Ectodermal cell (in vitro differentiated cells): ENCODE measurements around the gene C20orf204.

Source experiments
- H3K27ac ChIP-seq: 2 replicates; pipeline ENCODE4 v1.7.0; 2013; ENCODE audit warnings: mild to moderate bottlenecking, low read depth, low read length; ENCODE audit not compliant: insufficient read depth, poor library complexity, severe bottlenecking
- H3K27me3 ChIP-seq: 2 replicates; pipeline ENCODE4 v1.7.0; 2013; ENCODE audit warnings: mild to moderate bottlenecking, low read length; ENCODE audit not compliant: insufficient read depth, control insufficient read depth, poor library complexity, severe bottlenecking
- H3K36me3 ChIP-seq: one replicate; pipeline ENCODE4 v1.7.0; 2013; ENCODE audit warnings: low read length; ENCODE audit not compliant: control insufficient read depth, insufficient read depth
- H3K4me1 ChIP-seq: one replicate; pipeline ENCODE4 v1.7.0; 2013; ENCODE audit warnings: low read length; ENCODE audit not compliant: control insufficient read depth, insufficient read depth
- H3K4me3 ChIP-seq: 2 replicates; pipeline ENCODE4 v1.7.0; 2013; ENCODE audit warnings: low read depth, low read length, control low read depth; ENCODE audit not compliant: insufficient read depth
- H3K9me3 ChIP-seq: 2 replicates; pipeline ENCODE4 v1.7.0; 2013; ENCODE audit warnings: mild to moderate bottlenecking, low read length, moderate library complexity; ENCODE audit not compliant: control insufficient read depth
- WGBS, 2 experiments: methylation state at CpG; one replicate each; pipeline ENCODE4 v1.1.7; 2013; ENCODE audit warnings: missing lambda C conversion rate in 2 of 2; 5-methylcytosine and 5-hydroxymethylcytosine counted together

The C20orf204 gene

GRCh38 chr20:64057628-64058498 is 21.9 kb downstream of the C20orf204 start:
- peaks cover 14% of the 10 kb centered on the region for H3K4me1 ChIP-seq
- WGBS, 2 experiments = 42 to 44% methylated on average over 33 of the region's 33 CpGs
- no peaks in the 10 kb centered on the region for H3K9me3 ChIP-seq
- no peak overlapping the region for H3K27ac ChIP-seq
- H3K36me3 ChIP-seq = no peaks in the 10 kb centered on the region
- no peak overlapping the region for H3K4me3 ChIP-seq
- no peaks in the 10 kb centered on the region for H3K27me3 ChIP-seq

- Histone ChIP-seq H3K9me3 (no peaks in the 10 kb centered on the region), H3K27ac (no peak overlapping the region), H3K4me3 (no peak overlapping the region), H3K4me1 (peaks cover 14% of the 10 kb centered on the region), H3K27me3 (peaks cover 2% of the 10 kb centered on the region), H3K36me3 (no peaks in the 10 kb centered on the region)
- 88% methylated on average over 12 of the region's 12 CpGs for WGBS, 2 experiments
Measured at GRCh38 chr20:64058536-64058935, 22.6 kb downstream of the C20orf204 start.

GRCh38 chr20:64062276-64062595 is 26.3 kb downstream of the C20orf204 start:
- no peak overlapping the region for H3K27ac ChIP-seq

GRCh38 chr20:64062596-64063388 is 26.8 kb downstream of the C20orf204 start, which contains the start of gene TCEA2:
Gene TCEA2 (plus strand): TSS chr20:64063198. CDS start chr20:64063313, 115 bp downstream.
- Histone ChIP-seq H3K27ac (no peak within 1 kb of the TSS), H3K9me3 (no peaks in the 10 kb centered on the region), H3K4me3 (peak within 1 kb of the TSS; percentile 87), H3K36me3 (no peaks in the 10 kb centered on the region), H3K4me1 (peaks cover 11% of the 10 kb centered on the region), H3K27me3 (peaks cover 4% of the 10 kb centered on the region)
- WGBS, 2 experiments = 13% methylated on average over 85 of the region's 85 CpGs

More at GRCh38 chr20:64062276-64062595, 26.3 kb downstream of the C20orf204 start:
- H3K27me3 ChIP-seq = peaks cover 4% of the 10 kb centered on the region
- no peaks in the 10 kb centered on the region for H3K9me3 ChIP-seq
- peak overlapping the region; percentile 87 for H3K4me3 ChIP-seq
- H3K36me3 ChIP-seq = no peaks in the 10 kb centered on the region
- 70 to 74% methylated on average over 5 of the region's 5 CpGs for WGBS, 2 experiments
- H3K4me1 ChIP-seq = peaks cover 11% of the 10 kb centered on the region

- Histone ChIP-seq H3K27ac (no peak overlapping the region), H3K9me3 (no peaks in the 10 kb centered on the region), H3K36me3 (no peaks in the 10 kb centered on the region), H3K4me3 (peak overlapping the region; percentile 87), H3K4me1 (peaks cover 11% of the 10 kb centered on the region), H3K27me3 (peaks cover 4% of the 10 kb centered on the region)
- WGBS, 2 experiments = 4% methylated on average over 51 of the region's 51 CpGs
Measured at GRCh38 chr20:64063389-64064144, 27.6 kb downstream of the C20orf204 start.

GRCh38 chr20:64064145-64064698 is 28.2 kb downstream of the C20orf204 start:
- WGBS, 2 experiments = 71 to 74% methylated on average over 12 of the region's 12 CpGs
- Histone ChIP-seq H3K27me3 (peaks cover 4% of the 10 kb centered on the region), H3K4me3 (peak overlapping the region; percentile 87), H3K4me1 (peaks cover 11% of the 10 kb centered on the region), H3K27ac (no peak overlapping the region), H3K9me3 (no peaks in the 10 kb centered on the region), H3K36me3 (no peaks in the 10 kb centered on the region)

- Histone ChIP-seq H3K4me1 (peaks cover 11% of the 10 kb centered on the region), H3K9me3 (no peaks in the 10 kb centered on the region), H3K27me3 (peaks cover 4% of the 10 kb centered on the region), H3K4me3 (no peak overlapping the region), H3K27ac (no peak overlapping the region), H3K36me3 (no peaks in the 10 kb centered on the region)
- WGBS, 2 experiments = 80 to 82% methylated on average over 27 of the region's 27 CpGs
Measured at GRCh38 chr20:64065062-64065973, 29.3 kb downstream of the C20orf204 start.

- H3K4me1 ChIP-seq = peaks cover 11% of the 10 kb centered on the region
- H3K27ac ChIP-seq = no peak overlapping the region
- H3K9me3 ChIP-seq = no peaks in the 10 kb centered on the region
- H3K27me3 ChIP-seq = peaks cover 4% of the 10 kb centered on the region
- no peaks in the 10 kb centered on the region for H3K36me3 ChIP-seq
- no peak overlapping the region for H3K4me3 ChIP-seq
- 54 to 58% methylated on average over 5 of the region's 5 CpGs for WGBS, 2 experiments
Measured at GRCh38 chr20:64065974-64066343, 30.0 kb downstream of the C20orf204 start.

GRCh38 chr20:64067005-64067632 is 31.1 kb downstream of the C20orf204 start:
- Histone ChIP-seq H3K36me3 (no peaks in the 10 kb centered on the region), H3K4me3 (no peak overlapping the region), H3K4me1 (peaks cover 11% of the 10 kb centered on the region), H3K9me3 (no peaks in the 10 kb centered on the region), H3K27me3 (peaks cover 4% of the 10 kb centered on the region), H3K27ac (no peak overlapping the region)
- WGBS, 2 experiments = 82 to 85% methylated on average over 6 of the region's 6 CpGs
